Choroid plexus epithelial cell (primary cell): ENCODE measurements around the gene RTP2.

Source experiments
- DNase-seq: peaks from one replicate; pipeline ENCODE4 v3.0.0-alpha.2; 2010; ENCODE audit warnings: low read depth
- H3K4me3 ChIP-seq: 2 replicates; pipeline ENCODE4 v1.5.1; 2011; ENCODE audit warnings: low read depth, mild to moderate bottlenecking, control low read depth, low read length, moderate library complexity
- TF ChIP-seq, protein P1 (sequence below): conservative IDR thresholded peaks from 2 replicates; pipeline ENCODE4 v1.5.1; 2011; ENCODE audit warnings: low read depth, mild to moderate bottlenecking, control low read depth, inconsistent platforms, low read length, moderate library complexity

The RTP2 gene, protein sequence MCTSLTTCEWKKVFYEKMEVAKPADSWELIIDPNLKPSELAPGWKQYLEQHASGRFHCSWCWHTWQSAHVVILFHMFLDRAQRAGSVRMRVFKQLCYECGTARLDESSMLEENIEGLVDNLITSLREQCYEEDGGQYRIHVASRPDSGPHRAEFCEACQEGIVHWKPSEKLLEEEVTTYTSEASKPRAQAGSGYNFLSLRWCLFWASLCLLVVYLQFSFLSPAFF

DNA sequence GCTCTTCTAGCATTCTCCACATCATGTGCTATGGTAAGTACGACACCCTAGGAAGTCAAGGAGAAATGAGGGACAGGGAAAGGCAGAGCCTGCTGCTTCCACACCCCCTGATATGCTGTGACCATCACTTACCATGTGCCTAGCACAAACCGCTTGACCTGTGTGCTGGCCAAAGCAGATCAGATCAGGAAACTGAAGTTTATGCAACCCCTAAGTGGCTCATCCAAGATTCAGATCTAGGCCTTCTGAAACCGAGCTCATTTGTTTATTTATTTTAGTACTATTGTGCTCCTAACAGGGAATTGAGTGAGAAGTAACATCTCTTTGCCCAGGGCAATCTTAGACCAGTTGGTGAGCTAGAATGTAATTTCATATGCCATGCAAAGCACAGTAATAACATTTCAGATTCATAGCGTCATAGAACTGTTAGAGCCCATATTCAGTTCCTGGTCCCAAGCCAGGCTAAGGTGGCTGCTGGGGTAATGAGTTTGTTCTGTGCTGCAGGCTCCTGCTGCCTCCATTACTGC, at the start of gene RTP2:
TSS of gene RTP2 (minus strand) at position 51 of the 527 bp plus-strand sequence. CDS start 429 bp downstream, outside the sequence.
- H3K4me3 ChIP-seq = no peak within 1 kb of the TSS
- TF ChIP-seq, protein P1, sequence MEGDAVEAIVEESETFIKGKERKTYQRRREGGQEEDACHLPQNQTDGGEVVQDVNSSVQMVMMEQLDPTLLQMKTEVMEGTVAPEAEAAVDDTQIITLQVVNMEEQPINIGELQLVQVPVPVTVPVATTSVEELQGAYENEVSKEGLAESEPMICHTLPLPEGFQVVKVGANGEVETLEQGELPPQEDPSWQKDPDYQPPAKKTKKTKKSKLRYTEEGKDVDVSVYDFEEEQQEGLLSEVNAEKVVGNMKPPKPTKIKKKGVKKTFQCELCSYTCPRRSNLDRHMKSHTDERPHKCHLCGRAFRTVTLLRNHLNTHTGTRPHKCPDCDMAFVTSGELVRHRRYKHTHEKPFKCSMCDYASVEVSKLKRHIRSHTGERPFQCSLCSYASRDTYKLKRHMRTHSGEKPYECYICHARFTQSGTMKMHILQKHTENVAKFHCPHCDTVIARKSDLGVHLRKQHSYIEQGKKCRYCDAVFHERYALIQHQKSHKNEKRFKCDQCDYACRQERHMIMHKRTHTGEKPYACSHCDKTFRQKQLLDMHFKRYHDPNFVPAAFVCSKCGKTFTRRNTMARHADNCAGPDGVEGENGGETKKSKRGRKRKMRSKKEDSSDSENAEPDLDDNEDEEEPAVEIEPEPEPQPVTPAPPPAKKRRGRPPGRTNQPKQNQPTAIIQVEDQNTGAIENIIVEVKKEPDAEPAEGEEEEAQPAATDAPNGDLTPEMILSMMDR = no peak
- no peak for DNase-seq

DNA sequence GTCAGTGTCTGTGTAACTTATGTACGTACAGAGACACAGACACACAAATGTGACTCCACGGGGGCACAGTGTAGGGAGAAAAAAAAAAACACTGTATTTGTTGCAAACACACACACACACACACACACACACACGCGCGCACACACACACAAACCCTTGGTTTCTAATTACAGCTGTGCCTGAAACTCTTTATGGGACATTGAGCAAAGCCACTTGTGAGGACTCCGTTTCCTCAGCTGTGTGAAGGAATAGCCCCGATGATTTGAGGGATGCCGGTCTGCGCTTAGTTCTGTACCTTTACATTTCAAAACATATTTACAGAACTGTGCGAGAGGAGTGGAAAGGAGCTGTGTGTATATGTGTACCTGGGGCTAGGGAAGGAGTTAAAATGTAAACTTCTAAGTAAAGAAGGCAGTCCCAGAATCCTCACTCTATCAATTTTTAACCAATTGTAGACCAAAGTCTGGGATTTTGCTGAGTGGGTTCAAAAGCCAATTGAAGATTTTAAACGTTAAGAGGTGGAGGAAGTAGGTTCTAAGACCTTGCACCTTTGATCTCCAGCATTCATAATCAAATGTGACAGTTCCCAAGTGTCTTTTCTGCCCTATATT, 48.3 kb upstream of the RTP2 start:
- peak; percentile 49 for DNase-seq
- peak overlapping the region; percentile 45 for H3K4me3 ChIP-seq
- TF ChIP-seq, protein P1 = no peak

DNA sequence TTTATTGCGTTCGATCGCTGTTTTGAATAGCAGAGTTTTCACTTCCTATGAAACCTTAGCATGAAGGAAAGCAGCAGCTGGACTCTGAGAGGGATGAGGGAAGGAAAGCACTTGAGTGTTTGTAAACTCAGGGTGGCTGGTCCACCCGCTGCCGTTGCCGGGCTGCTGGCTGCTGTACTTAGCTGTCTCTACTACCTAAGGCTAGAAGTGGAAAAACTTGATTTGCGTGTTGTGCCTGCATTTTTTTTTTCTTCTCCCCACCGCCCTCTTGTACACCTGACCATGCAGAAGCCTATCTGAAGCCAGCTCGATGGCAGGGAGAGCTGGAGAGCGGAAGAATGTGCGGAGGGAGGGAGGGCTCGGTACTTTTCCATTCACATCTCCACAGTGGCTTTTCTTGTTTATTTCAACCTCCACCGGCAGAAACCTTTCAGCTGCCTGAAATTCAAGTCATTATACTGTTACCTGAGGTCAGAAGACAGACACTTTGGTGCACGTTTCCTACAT, 47.7 kb upstream of the RTP2 start:
- H3K4me3 ChIP-seq = peak overlapping the region; percentile 45
- peak; percentile 78 for DNase-seq

DNA sequence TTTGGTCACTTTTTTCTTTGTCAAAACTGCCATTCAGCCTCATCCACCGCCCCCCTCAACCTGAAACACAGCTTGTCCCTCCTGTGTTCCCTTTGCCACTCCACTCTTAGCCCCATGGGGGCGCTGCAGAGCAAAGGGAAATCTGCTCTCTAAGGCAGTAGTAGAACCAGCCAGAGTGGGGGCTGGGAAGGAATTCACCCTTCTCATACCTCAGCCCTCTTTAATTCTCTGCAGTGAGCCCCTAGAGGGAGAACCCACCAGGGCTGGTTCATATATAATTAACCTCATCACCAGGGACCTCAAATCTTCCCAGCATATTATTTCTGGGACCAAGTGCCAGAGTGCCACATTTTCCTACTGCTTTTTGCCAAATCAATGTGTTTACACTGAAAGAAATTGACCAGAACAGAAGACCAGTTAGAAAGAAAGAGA, 45.7 kb upstream of the RTP2 start:
- TF ChIP-seq, protein P1 = peak; percentile 100
- no peak overlapping the region for H3K4me3 ChIP-seq
- DNase-seq = peak; percentile 89

More for the DNA sequence above, 47.7 kb upstream of the RTP2 start:
- TF ChIP-seq, protein P1 = no peak

DNA sequence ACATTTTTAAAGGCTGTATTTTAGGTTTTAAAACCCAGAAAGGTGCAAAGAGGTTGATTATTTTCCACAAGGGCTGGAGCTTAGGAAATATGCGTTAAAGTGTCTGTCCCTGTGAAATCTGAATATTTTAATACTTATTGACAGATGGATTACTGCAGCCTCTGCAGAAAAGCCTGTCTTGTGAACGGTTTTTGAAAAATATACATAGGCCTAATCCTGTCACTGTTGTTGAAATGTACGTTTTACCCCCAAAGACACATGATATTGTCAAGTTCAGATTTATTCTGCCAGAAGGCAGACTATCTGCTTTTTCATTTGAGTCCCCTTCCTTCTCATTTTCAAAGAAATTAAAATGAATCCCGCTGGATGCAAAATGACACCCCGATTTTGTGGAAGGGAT, 45.1 kb upstream of the RTP2 start:
- no peak overlapping the region for H3K4me3 ChIP-seq
- DNase-seq = no peak
- TF ChIP-seq, protein P1 = no peak

DNA sequence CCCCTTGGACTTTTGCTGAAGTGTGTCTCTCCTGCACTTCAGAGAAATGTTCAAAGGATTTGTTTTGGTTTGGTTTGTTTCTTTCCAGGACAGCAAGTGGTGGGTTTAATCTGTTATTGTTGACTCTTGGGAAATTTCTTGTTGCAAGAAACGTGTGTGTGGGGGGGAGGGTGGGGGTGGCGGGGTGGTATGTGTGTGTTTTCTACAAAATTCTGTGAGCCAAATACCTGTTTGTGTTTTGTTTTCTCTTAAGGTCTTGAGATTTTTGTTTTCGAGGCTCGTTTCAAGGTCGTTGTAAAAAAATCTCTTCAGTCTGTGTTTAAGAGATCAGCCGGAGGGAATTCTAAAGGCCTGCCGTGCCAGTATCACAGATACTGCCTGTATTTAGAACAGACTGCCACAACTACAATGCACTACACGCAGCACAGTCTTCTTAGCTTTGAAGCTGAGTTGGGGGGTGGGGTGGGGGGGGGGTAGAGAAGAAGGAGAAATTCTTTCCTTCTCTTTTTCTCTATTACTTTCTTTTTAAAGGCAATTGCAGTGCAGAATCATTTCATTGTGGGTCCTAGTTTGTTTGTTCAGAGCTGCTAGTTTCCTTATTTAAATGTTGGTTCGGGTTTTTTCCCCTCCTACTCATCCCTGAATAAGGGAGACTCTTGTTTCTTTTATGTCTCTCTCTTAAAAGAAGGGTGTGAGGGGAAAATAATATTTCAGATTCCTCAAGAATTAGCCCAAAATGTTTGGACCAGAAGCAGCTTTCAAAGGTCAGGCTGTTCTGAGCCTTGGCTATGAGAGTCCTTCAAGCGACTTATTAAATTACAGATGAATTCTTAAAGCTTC, 44.3 kb upstream of the RTP2 start:
- TF ChIP-seq, protein P1 = no peak
- DNase-seq = peak; percentile 67
- peak overlapping the region; percentile 97 for H3K4me3 ChIP-seq
